ENCODE data around the gene WWOX.

WWOX gene

GRCh38 chr16:79013930-79014660 is 914.6 kb downstream of the WWOX start:
- no peak for DNase-seq (ENCODE audit: extremely low spot score)
- ChIA-PET CTCF (interaction anchor here (1.0 kb wide), 1 partner anchor 16 kb away, joined by 3 read pairs; no protein-coding TSS in a partner anchor), POLR2A (no interaction called here)
- TF ChIP-seq CTCF (IDR thresholded peaks at IDR 0.05; ENCODE audit: control extremely low read depth, extremely low read depth, low read depth, missing control alignments) = no peak

GRCh38 chr16:79018650-79019429 is 919.4 kb downstream of the WWOX start:
- DNase-seq (ENCODE audit: extremely low spot score) = no peak
- ChIA-PET POLR2A (no interaction called here), CTCF (no interaction called here)
- no peak for TF ChIP-seq CTCF (IDR thresholded peaks at IDR 0.05; ENCODE audit: control extremely low read depth, extremely low read depth, low read depth, missing control alignments)

- POLR2A ChIA-PET = no interaction called here
- no peak for TF ChIP-seq CTCF (IDR thresholded peaks at IDR 0.05; ENCODE audit: control extremely low read depth, extremely low read depth, low read depth, missing control alignments)
- no peak for DNase-seq (ENCODE audit: extremely low spot score)
- CTCF ChIA-PET = no interaction called here
Observed at GRCh38 chr16:79019431-79019830, 920.0 kb downstream of the WWOX start.

GRCh38 chr16:79021991-79022630 is 922.7 kb downstream of the WWOX start:
- no peak for TF ChIP-seq CTCF (IDR thresholded peaks at IDR 0.05; ENCODE audit: control extremely low read depth, extremely low read depth, low read depth, missing control alignments)
- no peak for DNase-seq (ENCODE audit: extremely low spot score)
- ChIA-PET POLR2A (no interaction called here), CTCF (interaction anchor here (1.6 kb wide), 1 partner anchor 21 kb away, joined by 4 read pairs; no protein-coding TSS in a partner anchor)

GRCh38 chr16:79026117-79026516 is 926.7 kb downstream of the WWOX start:
- no peak for TF ChIP-seq CTCF (IDR thresholded peaks at IDR 0.05; ENCODE audit: control extremely low read depth, extremely low read depth, low read depth, missing control alignments)
- DNase-seq (ENCODE audit: extremely low spot score) = no peak
- POLR2A ChIA-PET = no interaction called here
- CTCF ChIA-PET = no interaction called here

GRCh38 chr16:79036541-79036940 is 937.1 kb downstream of the WWOX start:
- DNase-seq (ENCODE audit: extremely low spot score) = no peak
- CTCF ChIA-PET = no interaction called here
- POLR2A ChIA-PET = no interaction called here
- TF ChIP-seq CTCF (IDR thresholded peaks at IDR 0.05; ENCODE audit: control extremely low read depth, extremely low read depth, low read depth, missing control alignments) = no peak
